ENCODE results near the gene SGSM1.

Gene SGSM1

DNA sequence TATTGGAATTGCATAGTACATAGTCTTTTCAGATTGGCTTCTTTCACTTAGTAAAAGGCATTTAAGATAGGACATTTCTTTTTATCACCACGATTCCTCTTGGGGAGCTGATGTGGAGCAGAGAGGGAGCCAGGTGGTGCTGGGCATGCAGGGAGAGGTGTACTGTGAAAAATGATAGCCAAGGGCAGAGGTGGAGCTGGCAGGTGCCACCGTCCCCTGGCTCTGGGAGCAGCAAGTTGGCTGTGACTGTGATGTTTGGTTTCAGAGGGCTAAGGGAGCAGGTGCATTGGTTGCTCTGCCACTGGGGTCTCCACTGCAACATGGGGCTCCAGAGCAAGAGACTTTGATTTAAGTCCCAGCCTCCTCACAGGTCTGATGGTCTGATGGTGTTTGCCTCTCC lies 16.5 kb downstream of the SGSM1 start:
- TF ChIP-seq MYC (IDR thresholded peaks at IDR 0.05; ENCODE audit: low read depth, low read length) = no peak
- TF ChIP-seq POLR2A (IDR thresholded peaks at IDR 0.05; ENCODE audit: extremely low read depth, insufficient read length) = no peak
- TF ChIP-seq MAX (IDR thresholded peaks at IDR 0.05; ENCODE audit: low read depth, low read length) = no peak
- TF ChIP-seq, protein P1, sequence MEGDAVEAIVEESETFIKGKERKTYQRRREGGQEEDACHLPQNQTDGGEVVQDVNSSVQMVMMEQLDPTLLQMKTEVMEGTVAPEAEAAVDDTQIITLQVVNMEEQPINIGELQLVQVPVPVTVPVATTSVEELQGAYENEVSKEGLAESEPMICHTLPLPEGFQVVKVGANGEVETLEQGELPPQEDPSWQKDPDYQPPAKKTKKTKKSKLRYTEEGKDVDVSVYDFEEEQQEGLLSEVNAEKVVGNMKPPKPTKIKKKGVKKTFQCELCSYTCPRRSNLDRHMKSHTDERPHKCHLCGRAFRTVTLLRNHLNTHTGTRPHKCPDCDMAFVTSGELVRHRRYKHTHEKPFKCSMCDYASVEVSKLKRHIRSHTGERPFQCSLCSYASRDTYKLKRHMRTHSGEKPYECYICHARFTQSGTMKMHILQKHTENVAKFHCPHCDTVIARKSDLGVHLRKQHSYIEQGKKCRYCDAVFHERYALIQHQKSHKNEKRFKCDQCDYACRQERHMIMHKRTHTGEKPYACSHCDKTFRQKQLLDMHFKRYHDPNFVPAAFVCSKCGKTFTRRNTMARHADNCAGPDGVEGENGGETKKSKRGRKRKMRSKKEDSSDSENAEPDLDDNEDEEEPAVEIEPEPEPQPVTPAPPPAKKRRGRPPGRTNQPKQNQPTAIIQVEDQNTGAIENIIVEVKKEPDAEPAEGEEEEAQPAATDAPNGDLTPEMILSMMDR (IDR thresholded peaks at IDR 0.05; ENCODE audit: low read depth, low read length) = no peak
- DNase-seq (ENCODE audit: low read depth) = no peak
- H3K4me3 ChIP-seq (ENCODE audit: low read depth, low read length) = no peak overlapping the region

DNA sequence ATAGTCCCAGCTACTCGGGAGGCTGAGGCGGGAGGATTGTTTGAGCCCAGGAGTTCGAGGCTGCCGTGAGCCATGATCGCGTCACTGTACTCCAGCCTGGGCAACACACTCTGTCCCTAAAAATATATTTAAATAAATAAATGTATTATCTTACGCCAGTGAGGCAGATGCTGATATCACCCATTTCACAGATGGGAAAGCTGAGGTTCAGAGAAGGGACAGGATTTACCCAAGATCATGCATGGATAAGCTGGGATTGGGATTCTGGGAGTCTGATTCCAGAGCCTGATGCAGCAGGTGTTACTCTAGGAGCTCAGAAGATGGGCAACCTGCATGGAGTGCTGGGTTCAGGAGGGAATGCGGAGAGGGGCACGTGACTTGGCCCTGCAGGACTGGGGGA lies 17.8 kb downstream of the SGSM1 start:
- no peak for DNase-seq (ENCODE audit: low read depth)
- TF ChIP-seq MAX (IDR thresholded peaks at IDR 0.05; ENCODE audit: low read depth, low read length) (no peak), POLR2A (IDR thresholded peaks at IDR 0.05; ENCODE audit: extremely low read depth, insufficient read length) (no peak), MYC (IDR thresholded peaks at IDR 0.05; ENCODE audit: low read depth, low read length) (no peak)
- TF ChIP-seq, protein P1 (IDR thresholded peaks at IDR 0.05; ENCODE audit: low read depth, low read length) = no peak
- H3K4me3 ChIP-seq (ENCODE audit: low read depth, low read length) = no peak overlapping the region

- TF ChIP-seq, protein P1 (IDR thresholded peaks at IDR 0.05; ENCODE audit: low read depth, low read length) = no peak
- TF ChIP-seq MYC (IDR thresholded peaks at IDR 0.05; ENCODE audit: low read depth, low read length) = no peak
- TF ChIP-seq MAX (IDR thresholded peaks at IDR 0.05; ENCODE audit: low read depth, low read length) = no peak
- TF ChIP-seq POLR2A (IDR thresholded peaks at IDR 0.05; ENCODE audit: extremely low read depth, insufficient read length) = no peak
- DNase-seq (ENCODE audit: low read depth) = no peak
- H3K4me3 ChIP-seq (ENCODE audit: low read depth, low read length) = no peak overlapping the region
Measured at GRCh38 chr22:24824250-24824649, 18.2 kb downstream of the SGSM1 start.

DNA sequence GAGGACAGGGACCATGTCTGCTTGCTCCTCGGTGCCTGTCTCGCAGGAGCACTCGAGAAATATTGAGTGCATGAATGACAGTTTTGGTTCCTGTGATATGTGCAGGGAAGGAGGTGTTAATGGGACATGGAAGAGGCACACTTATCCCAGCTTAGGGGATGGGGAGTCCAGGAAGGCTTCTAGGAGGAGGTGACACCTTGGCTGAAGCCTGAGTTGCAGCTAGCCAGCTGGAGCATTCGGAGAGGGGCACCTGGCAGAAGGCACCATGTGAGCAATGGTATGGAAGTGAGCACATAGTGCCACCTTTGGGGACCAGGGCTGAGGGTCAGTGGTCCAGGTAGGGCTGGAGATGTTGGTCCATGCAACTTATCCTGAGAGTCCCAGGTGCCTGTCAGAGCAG lies 18.9 kb downstream of the SGSM1 start:
- no peak for TF ChIP-seq MAX (IDR thresholded peaks at IDR 0.05; ENCODE audit: low read depth, low read length)
- TF ChIP-seq MYC (IDR thresholded peaks at IDR 0.05; ENCODE audit: low read depth, low read length) = no peak
- no peak for TF ChIP-seq POLR2A (IDR thresholded peaks at IDR 0.05; ENCODE audit: extremely low read depth, insufficient read length)
- TF ChIP-seq, protein P1 (IDR thresholded peaks at IDR 0.05; ENCODE audit: low read depth, low read length) = no peak
- DNase-seq (ENCODE audit: low read depth) = no peak
- H3K4me3 ChIP-seq (ENCODE audit: low read depth, low read length) = no peak overlapping the region

DNA sequence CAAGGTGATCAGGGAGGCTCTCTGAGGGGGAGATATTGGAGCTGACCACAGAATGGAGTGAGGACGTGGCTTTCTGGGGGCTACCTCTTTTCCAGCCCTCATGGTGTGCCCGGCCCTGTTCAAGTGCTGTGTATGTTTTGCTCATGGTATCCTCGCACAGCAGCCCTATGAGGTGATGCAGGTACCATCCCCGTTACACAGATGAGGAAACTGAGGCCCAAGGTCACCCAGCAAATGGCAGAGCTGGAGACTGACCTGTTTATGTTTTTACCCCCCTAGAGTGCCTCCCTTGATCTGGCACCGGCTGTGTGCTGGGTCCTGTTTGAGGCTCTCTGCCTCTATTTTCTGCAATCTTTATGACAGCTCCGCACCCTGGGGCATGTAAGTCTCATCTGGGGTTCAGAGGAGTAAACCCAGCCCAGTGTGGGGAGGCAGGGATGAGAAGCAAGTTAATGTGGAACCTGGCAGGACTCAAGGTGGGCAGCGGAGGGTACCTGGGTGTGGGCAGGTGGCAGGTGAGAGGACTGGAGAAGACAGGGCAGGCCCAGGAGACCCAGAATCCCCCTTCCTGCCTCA lies 20.8 kb downstream of the SGSM1 start:
- no peak overlapping the region for H3K4me3 ChIP-seq (ENCODE audit: low read depth, low read length)
- TF ChIP-seq MAX (IDR thresholded peaks at IDR 0.05; ENCODE audit: low read depth, low read length) (no peak), MYC (IDR thresholded peaks at IDR 0.05; ENCODE audit: low read depth, low read length) (no peak), POLR2A (IDR thresholded peaks at IDR 0.05; ENCODE audit: extremely low read depth, insufficient read length) (no peak)
- TF ChIP-seq, protein P1 (IDR thresholded peaks at IDR 0.05; ENCODE audit: low read depth, low read length) = no peak
- DNase-seq (ENCODE audit: low read depth) = no peak

Measured in NB4 (cell line).